HG02970 (cell line): ENCODE data around the gene TBRG4.

Experiments
- ATAC-seq: cut with Tn5 transposase; IDR thresholded peaks from one replicate; pipeline ENCODE4 v1.9.1; 2021; ENCODE audit warnings: mild to moderate bottlenecking, moderate library complexity, moderate number of reproducible peaks; ENCODE audit not compliant: unreplicated experiment, low FRiP score

Gene TBRG4

GRCh38 chr7:45146531-45147379 lies 35.3 kb upstream of the TBRG4 start:
- no peak for ATAC-seq

- no peak for ATAC-seq
Measured at GRCh38 chr7:45145881-45146280, 34.4 kb upstream of the TBRG4 start.

- no peak for ATAC-seq
Measured at GRCh38 chr7:45143616-45144015, 32.1 kb upstream of the TBRG4 start.

- ATAC-seq, result no peak
Measured at GRCh38 chr7:45140827-45141226, 29.3 kb upstream of the TBRG4 start.

GRCh38 chr7:45138433-45139267 lies 27.2 kb upstream of the TBRG4 start:
- ATAC-seq, result no peak

GRCh38 chr7:45136106-45137060 lies 24.9 kb upstream of the TBRG4 start:
- ATAC-seq, result no peak

- ATAC-seq, result no peak
Measured at GRCh38 chr7:45133877-45134276, 22.4 kb upstream of the TBRG4 start.

GRCh38 chr7:45133352-45133751 lies 21.9 kb upstream of the TBRG4 start:
- ATAC-seq, result no peak

- no peak for ATAC-seq
Measured at GRCh38 chr7:45132708-45133320, 21.3 kb upstream of the TBRG4 start.

- ATAC-seq, result no peak
Measured at GRCh38 chr7:45131891-45132290, 20.4 kb upstream of the TBRG4 start.

GRCh38 chr7:45130910-45131309 lies 19.4 kb upstream of the TBRG4 start:
- ATAC-seq, result no peak

- ATAC-seq, result no peak
Measured at GRCh38 chr7:45129906-45130305, 18.4 kb upstream of the TBRG4 start.

GRCh38 chr7:45129181-45129800 lies 17.8 kb upstream of the TBRG4 start:
- ATAC-seq, result no peak

GRCh38 chr7:45126920-45127319 lies 15.4 kb upstream of the TBRG4 start:
- no peak for ATAC-seq

- no peak for ATAC-seq
Measured at GRCh38 chr7:45126201-45126600, 14.7 kb upstream of the TBRG4 start.

GRCh38 chr7:45125193-45125904 lies 13.9 kb upstream of the TBRG4 start:
- no peak for ATAC-seq

- no peak for ATAC-seq
Measured at GRCh38 chr7:45123913-45124710, 12.6 kb upstream of the TBRG4 start.
